Measurements from ENCODE around the gene TMTC4. TPM values are rescaled to one million over a fixed set of nuclear protein-coding genes. Genes with fewer than 3 reads are reported as not detected.

Gene TMTC4
- polyA plus RNA-seq, 1 donor from 2014 or later = 123 TPM

- TF ChIP-seq EP300 (conservative IDR thresholded peaks at IDR 0.05; ENCODE audit: poor library complexity, severe bottlenecking) = no peak
Measured at GRCh38 chr13:100646030-100646673, 28.4 kb downstream of the TMTC4 start (continued).

GRCh38 chr13:100645382-100645781 is 29.2 kb downstream of the TMTC4 start:
- no peak overlapping the region for H3K9ac ChIP-seq (ENCODE audit: low read length)
- no peak overlapping the region for H3K4me2 ChIP-seq (ENCODE audit: low read length)
- no peaks in the 10 kb centered on the region for H3K27me3 ChIP-seq (ENCODE audit: insufficient read depth, low read depth, low read length)
- TF ChIP-seq EP300 (conservative IDR thresholded peaks at IDR 0.05; ENCODE audit: poor library complexity, severe bottlenecking) = no peak
- TF ChIP-seq EZH2 (IDR thresholded peaks at IDR 0.05; ENCODE audit: borderline replicate concordance, insufficient read depth, low read length, poor library complexity, severe bottlenecking) = no peak
- no peaks in the 10 kb centered on the region for H3K79me2 ChIP-seq (replicated peaks; ENCODE audit: insufficient read depth, low read length)
- no peaks in the 10 kb centered on the region for H3F3A ChIP-seq (ENCODE audit: insufficient read depth, low read length, poor library complexity, severe bottlenecking)
- no peak overlapping the region for H2AFZ ChIP-seq (ENCODE audit: low read depth, low read length)
- H4K20me1 ChIP-seq (ENCODE audit: insufficient read depth) = no peaks in the 10 kb centered on the region
- no peak overlapping the region for H3K4me3 ChIP-seq (ENCODE audit: low read length)
- no peaks in the 10 kb centered on the region for H3K9me3 ChIP-seq (ENCODE audit: low read length)
- no peaks in the 10 kb centered on the region for H3K9me2 ChIP-seq (ENCODE audit: insufficient read depth, low read length)
- no peak overlapping the region for H3K27ac ChIP-seq (ENCODE audit: low read length)
- peaks cover 6% of the 10 kb centered on the region for H3K36me3 ChIP-seq (ENCODE audit: insufficient read depth, low read length)

GRCh38 chr13:100644371-100644770 is 30.2 kb downstream of the TMTC4 start:
- no peaks in the 10 kb centered on the region for H3F3A ChIP-seq (ENCODE audit: insufficient read depth, low read length, poor library complexity, severe bottlenecking)
- H3K27ac ChIP-seq (ENCODE audit: low read length) = no peak overlapping the region
- no peaks in the 10 kb centered on the region for H3K79me2 ChIP-seq (replicated peaks; ENCODE audit: insufficient read depth, low read length)
- H3K9me2 ChIP-seq (ENCODE audit: insufficient read depth, low read length) = no peaks in the 10 kb centered on the region
- H3K4me3 ChIP-seq (ENCODE audit: low read length) = no peak overlapping the region
- no peaks in the 10 kb centered on the region for H4K20me1 ChIP-seq (ENCODE audit: insufficient read depth)
- no peak overlapping the region for H3K9ac ChIP-seq (ENCODE audit: low read length)
- peaks cover 6% of the 10 kb centered on the region for H3K36me3 ChIP-seq (ENCODE audit: insufficient read depth, low read length)
- H3K9me3 ChIP-seq (ENCODE audit: low read length) = no peaks in the 10 kb centered on the region
- H3K4me2 ChIP-seq (ENCODE audit: low read length) = no peak overlapping the region
- H2AFZ ChIP-seq (ENCODE audit: low read depth, low read length) = no peak overlapping the region
- TF ChIP-seq RAD21 (conservative IDR thresholded peaks at IDR 0.05) = no peak
- TF ChIP-seq MXI1 (conservative IDR thresholded peaks at IDR 0.05; ENCODE audit: poor library complexity, severe bottlenecking) = no peak
- no peak for TF ChIP-seq TAF1 (IDR thresholded peaks at IDR 0.05; ENCODE audit: low read depth)
- TF ChIP-seq EZH2 (IDR thresholded peaks at IDR 0.05; ENCODE audit: borderline replicate concordance, insufficient read depth, low read length, poor library complexity, severe bottlenecking) = no peak
- no peak for TF ChIP-seq POLR2AphosphoS5 (IDR thresholded peaks at IDR 0.05)
- TF ChIP-seq REST (IDR thresholded peaks at IDR 0.05; ENCODE audit: borderline replicate concordance) = no peak
- no peak for TF ChIP-seq CTCF (IDR thresholded peaks at IDR 0.05; ENCODE audit: poor library complexity, severe bottlenecking)
- no peak for TF ChIP-seq EP300 (conservative IDR thresholded peaks at IDR 0.05; ENCODE audit: poor library complexity, severe bottlenecking)
- no peak for TF ChIP-seq SMC3 (conservative IDR thresholded peaks at IDR 0.05; ENCODE audit: poor library complexity)
- H3K27me3 ChIP-seq (ENCODE audit: insufficient read depth, low read depth, low read length) = no peaks in the 10 kb centered on the region
